Measurements from ENCODE around the gene UBE2V1. TPM values are rescaled to one million over a fixed set of nuclear protein-coding genes. Genes with fewer than 3 reads are reported as not detected.
"Not testable (repeated sequence)": the region's sequence is repeated elsewhere in the genome, so short reads cannot be mapped to it uniquely, and the experiment has no call there.

Gene UBE2V1
- total RNA-seq, 1 donor from 2014 or later, result 30.9 TPM

DNA sequence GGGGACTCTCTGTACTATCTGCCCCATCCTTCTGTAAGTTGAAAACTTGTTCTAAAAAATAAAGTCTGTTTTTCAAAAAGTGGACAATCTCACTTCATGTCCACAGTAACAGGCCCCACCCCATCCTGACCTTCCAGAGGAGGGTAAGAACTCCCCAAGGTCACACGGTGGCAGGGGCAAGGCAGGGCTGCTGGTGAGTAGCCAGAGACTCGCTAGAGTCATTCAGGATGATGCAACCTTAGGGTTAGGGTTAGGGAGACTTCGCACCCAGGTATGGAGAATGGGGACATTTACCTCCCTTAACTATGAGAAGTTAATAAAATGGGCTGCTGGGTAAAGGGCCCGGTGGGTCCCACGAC is 25.1 kb upstream of the UBE2V1 start:
- ATAC-seq (peak; percentile 69), DNase-seq (ENCODE audit: low spot score) (peak; percentile 72)

DNA sequence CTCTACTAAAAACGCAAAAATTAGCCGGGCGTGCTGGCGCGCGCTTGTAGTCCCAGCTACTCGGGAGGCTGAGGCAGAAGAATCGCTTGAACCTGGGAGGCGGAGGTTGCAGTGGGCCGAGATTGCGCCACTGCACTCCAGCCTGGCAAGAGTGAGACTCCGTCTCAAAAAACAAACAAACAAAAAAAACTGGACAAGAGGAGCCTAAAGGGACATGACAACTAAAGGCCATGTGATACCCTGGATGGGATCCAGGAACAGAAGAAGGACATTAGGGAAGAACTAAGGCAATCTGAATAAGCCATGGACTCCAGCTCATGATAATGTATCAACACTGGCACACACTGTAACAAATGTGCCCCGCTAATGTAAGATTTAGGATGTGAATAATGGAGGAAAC is 24.8 kb upstream of the UBE2V1 start:
- peak; percentile 72 for ATAC-seq
- DNase-seq (ENCODE audit: low spot score), result peak; percentile 83

DNA sequence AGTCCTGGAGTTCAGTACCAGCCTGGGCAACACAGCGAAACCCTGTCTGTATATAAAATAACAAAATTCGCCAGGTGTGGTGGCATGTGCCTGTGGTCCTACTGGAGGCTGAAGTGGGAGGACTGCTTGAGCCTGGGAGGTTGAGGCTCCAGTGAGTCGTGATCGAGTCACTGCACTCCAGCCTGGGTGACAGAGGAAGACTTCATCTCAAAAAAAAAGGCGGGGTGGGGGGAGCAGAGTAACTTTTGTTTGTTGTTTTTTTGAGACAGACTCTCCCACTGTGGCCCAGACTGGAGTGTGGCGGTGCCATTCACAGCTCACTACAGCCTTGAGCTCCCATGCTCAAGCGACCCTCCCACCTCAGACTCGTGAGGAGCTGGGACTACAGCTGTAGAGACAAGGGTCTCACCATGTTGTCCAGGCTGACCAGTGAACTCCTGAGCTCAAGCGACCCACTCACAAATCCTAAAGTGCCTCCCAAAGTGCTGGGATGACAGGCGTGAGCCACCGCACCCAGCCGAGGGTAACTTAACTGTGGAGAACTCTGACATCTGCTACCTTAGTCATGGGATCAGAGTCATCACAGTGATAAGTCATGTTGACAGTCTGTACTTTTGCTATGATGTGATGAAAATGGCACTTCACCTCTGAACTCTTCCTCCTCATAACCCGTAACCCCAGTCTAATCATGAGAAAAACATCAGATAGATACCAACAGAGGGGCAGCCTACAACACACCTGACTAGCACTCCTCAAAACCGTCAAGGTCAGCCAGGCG is 24.1 kb upstream of the UBE2V1 start:
- ATAC-seq (no peak), DNase-seq (ENCODE audit: low spot score) (no peak)

DNA sequence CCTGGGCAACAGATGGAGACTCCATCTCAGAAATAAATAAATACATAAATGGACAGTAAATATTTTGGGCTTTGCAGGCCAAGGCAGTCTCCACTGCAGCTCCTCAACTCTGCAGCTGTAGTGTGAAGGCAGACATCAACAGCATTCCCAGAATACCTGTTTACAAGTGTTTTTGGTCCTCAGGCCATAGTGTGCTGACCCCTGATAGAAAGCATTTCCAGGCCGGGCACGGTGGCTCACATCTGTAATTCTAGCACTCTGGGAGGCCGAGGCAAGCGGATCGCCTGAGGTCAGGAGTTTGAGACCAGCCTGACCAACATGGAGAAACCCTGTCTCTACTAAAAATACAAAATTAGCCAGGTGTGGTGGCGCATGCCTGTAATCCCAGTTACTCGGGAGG is 22.2 kb upstream of the UBE2V1 start:
- ATAC-seq; DNase-seq (ENCODE audit: low spot score): not testable (repeated sequence)

DNA sequence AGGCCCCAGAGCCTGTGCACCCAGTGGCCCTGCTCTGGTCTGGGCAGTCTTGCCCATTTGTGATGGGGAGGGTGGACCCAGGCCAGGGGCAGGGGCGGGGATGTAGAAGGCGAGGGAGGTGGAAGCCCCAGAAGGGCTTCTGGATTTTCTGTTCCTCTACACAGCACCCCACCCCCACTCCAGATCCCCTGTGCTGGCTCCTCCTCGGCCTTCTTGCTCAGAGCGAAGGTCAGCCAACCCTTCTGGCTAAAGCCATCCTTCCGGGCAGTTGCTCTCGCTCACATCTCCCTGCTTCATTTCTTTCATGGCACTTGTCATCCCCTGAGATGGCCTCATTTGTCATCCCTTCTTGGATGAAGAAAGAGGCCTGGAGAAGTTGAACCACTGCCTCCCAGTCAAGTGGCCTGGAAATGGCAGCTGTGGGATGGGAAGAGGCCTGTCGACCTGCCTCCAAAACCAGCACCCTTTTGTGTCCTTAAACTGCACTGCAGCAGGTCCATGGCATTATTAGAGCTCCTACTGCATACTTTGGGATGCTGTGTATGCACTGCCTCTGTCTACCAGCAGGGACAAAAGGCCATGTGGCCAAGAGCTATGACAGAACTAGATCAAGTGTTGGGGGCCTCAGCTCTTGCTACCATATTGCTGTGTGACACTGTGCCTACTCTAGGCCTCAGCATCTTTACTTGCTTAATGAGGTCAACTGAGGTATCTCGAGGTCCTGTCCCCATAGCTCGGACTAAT is 20.7 kb upstream of the UBE2V1 start:
- DNase-seq (ENCODE audit: low spot score) (no peak), ATAC-seq (no peak)

DNA sequence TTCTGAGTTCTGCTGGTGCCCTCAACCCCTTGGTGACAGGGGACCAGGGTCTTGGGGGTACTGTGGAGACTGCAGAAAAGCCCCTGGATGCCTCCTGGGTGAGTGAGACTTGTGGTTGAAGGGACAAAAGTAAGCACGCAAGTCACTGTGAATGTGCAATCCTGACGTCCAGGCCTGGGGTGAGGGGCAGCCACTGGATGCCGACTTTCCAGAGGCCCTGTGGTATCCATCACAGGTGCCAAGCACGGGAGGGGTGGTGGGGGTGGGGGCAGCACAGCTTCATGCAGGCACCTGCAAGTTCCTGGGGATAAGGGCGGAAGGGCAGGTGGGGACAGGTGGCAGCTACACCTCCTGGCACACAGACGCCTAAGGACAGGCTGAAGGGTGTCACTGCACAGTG is 20.1 kb upstream of the UBE2V1 start:
- DNase-seq (ENCODE audit: low spot score) (no peak), ATAC-seq (no peak)

DNA sequence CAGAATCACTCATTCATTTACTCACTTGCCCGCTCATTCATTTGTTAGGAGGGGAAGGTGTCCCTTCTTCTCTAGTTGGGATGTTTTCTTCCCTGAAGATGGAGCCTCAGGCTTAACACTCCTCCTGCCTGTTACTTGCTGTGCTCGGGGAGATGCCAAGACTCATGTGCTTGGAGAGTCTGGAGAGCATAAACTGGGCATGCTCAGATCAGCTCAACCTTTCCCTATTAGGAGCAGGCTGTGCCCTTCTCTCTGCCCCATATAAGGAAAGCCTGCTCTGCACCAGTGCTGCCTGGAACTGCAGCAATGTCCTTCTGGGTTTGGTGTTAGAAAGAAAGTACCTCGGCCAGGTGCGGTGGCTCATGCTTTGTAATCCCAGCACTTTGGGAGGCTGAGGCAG is 18.0 kb upstream of the UBE2V1 start:
- no peak for ATAC-seq
- DNase-seq (ENCODE audit: low spot score), result no peak

DNA sequence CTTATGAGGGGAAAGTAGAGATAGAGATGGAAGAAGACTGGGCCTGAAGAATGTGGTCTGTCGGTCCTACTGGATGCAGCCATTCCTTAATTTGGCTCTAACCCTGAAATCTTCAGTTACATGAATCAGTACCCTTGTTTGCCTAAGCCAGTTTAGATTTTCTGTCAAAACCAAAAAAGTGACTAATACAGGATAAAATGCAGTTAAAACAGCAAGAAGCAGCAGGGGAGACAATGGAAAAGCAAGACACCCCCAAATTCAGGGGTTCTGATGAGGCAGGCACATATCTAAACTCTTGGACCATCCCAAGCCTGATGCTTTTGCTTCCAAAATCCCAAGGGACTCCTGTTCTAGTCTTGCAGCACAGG is 17.4 kb upstream of the UBE2V1 start:
- no peak for ATAC-seq
- DNase-seq (ENCODE audit: low spot score), result no peak

DNA sequence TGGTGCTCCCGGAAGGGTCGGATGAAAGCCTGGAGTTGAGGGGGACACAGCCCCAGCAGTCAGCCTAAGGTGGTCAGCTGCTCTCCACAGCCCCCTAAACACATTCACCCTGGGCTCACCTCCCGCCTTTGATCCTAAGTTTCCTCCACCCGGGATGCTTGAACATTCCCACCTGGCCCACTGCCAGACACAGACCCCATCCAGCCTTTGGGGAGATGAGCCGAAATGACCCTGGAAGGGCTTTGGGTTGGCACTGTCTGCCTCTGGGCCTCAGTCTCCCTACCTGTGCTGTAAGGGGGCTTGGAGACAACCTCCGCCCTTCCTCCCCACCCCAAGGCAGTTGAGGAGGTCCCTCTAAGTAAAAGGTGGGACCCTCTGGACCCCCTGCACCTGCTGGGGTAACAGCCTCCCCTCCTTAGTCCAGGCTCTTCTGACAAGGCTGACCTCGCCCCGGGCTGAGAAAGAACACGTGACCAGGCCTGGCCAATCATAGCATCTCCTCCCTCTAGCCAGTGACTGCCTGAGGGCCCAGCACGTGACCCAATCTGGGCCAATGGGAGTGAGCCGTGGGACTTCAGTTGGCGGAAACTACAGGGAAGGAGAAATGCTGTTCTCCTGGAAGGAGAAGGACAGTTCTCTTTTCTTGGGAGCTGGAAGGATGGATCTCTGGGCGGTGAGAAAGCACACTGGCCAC is 16.9 kb upstream of the UBE2V1 start:
- ATAC-seq (no peak), DNase-seq (ENCODE audit: low spot score) (no peak)

DNA sequence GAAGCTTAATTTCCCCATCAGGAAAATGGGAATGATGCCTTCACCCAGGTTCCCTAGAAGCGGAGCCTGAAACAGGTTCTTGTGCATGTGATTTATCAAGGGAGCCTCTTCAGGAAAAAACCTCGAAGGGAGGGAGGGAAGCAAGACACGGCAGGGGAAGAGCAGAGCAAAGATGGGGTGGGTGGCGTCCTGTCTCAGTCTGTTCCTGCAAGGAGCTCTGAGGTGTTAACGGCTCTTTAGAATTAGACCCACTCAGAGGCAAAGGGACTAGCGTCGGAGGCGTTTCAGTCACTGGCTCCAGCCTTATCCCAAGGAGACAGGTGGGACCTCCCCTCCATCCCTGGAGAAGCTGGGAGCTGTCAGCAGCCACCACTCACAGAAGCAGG is 15.6 kb upstream of the UBE2V1 start:
- no peak for DNase-seq (ENCODE audit: low spot score)
- no peak for ATAC-seq

DNA sequence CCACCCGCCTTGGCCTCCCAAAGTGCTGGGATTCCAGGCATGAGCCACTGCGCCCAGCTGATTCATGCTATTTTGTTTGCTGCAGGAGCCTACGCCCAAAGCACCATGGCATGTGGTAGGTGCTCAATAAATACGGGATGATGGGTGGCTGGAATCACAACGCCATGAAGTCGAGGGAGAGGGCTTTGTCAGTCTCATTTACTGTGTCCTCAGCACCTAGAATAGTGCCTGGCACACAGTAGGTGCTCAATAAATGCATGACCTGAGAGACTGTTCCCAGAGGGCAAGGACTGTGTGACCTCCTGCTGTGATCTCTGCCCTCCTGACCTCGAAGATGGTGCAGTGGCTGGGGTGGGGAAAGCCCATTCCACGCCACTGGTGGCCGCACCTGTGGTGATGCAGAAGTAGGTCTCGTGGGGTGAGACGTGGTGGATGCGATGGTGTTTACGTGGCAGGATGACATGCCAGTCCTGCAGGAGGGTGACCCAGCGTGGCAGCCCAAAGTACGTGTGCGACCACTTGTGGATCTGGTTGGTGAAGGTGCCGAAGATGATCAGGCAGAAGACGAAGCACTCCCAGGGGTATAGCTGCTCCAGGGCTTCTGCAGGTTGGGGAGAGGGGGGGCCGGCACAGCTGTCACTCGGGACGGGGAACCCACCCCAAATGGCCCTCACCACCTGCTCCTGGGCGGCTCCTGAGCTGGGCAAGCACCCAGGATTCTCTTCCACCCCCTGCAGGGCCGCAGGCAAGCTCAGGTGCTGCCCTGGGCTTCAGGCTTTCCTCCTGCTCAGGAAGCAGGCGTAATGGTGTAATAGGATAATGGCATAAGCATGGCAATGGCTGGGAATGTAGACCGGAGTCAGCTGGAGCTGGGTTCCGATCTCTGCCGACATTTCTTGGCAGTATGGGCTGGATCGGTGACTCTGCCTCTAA is 14.9 kb upstream of the UBE2V1 start:
- DNase-seq (ENCODE audit: low spot score), result no peak
- no peak for ATAC-seq

DNA sequence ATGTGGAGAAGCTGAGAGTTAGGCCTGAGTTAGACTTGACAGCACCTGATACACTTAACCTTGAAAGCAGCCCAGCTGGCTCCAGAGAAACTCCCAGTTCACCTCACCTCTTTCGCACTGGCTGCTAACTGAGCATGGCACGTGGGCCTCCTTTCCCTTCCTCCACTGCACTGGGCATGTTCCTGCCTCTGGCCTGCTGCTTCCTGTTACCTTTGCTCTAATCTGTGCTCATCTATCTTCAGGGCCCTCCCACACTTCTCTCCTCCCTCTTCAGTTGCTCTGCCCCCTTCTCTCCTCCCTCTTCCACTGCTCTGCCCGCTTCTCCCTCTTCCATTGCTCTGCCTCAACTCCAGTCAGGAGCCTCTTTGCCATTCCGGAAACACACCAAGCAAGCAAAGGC is 13.7 kb upstream of the UBE2V1 start:
- ATAC-seq (peak; percentile 95), DNase-seq (ENCODE audit: low spot score) (peak; percentile 95)

DNA sequence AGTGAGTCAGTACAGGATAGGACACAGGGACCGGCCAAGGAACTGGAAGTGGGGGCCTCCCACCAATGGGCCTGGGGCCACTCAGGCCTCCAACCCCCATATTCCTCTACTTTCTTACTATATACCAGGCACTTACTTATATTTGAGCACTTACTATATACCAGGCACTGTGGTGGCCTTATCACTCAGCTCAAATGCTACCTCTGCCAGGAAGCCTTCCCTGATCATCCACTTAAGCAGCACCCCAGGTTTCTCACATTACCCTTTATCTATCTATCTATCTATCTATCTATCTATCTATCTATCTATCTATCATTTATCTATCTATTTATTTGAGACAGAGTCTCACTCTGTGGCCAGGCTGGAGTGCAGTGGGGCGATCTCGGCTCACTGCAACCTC is 12.3 kb upstream of the UBE2V1 start:
- ATAC-seq (no peak), DNase-seq (ENCODE audit: low spot score) (no peak)

DNA sequence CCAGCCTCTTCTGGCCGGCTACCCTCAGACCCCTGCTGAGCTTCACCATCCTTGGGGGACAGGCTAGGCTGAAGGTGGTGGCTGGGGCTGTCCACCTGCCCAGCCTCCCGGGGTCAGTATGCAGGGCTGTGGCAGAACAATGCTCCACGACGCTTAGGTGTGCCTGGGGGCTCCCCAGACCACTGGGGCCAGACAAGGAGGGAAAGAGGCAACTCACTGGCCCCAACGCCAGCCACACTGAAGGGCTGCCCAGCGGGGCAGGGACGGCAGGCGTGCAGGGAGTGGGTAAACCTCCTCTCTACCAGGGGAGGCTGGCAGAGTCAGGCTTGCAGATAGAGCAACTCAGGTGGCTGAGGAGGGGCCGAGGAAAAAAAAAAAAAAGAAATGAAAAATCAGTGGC is 11.5 kb upstream of the UBE2V1 start:
- DNase-seq (ENCODE audit: low spot score) (no peak), ATAC-seq (no peak)

DNA sequence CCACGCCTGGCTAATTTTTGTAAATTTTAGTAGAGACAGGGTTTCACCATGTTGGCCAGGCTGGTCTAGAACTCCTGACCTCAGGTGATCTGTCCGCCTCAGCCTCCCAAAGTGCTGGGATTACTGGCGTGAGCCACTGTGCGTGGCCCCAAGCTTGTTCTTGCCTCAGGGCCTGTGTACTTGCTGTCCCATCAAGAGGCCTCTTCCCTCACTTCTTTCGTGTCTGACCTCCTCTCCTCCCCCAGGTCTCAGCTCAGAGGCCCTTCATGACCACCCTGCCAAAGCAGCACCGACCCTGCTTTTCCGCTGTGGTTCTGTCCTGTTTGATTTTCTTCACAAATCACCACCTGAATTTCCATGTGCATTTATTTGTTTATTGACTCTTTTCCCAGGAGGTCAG is 10.5 kb upstream of the UBE2V1 start:
- DNase-seq (ENCODE audit: low spot score), result no peak

DNA sequence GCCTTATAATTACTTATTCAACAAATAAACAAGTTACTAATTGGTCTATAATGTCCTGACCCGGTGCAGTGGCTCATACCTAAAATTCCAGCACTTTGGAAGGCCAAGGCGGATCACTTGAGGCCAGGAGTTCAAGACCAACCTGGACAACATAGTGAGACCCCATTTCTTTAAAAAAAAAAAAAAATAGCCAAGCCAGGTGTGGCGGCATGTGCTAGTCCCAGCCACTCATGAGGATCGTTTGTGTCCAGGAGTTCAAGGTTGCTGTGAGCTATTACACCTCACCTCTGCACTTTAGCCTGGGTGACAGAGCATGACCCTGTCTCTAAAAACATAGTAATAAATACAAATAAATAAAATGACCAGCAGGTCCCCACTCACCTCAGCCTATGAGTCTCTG is 9.8 kb upstream of the UBE2V1 start:
- DNase-seq (ENCODE audit: low spot score), result no peak
- no peak for ATAC-seq

More for the DNA sequence above, 10.5 kb upstream of the UBE2V1 start:
- no peak for ATAC-seq

DNA sequence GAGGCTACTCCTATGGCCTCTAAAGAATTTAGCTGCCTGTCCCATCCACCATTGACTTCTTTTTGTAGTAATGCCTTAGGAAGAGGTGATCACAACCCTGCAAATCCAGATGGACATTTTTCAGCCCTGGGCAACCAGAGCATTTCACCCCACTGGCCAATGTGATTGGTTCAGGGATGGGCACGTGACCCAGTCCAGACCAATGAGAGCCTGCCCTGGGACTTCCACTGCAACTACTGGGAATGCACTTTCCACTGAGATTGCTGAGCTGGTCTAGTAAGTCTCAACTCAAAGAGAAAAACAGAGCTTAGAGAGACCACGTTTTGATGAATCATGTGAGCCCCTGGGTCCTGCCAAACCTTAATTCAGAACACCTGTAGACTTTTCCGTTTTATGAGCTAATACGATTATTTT is 8.9 kb upstream of the UBE2V1 start:
- DNase-seq (ENCODE audit: low spot score), result no peak
- ATAC-seq, result no peak

DNA sequence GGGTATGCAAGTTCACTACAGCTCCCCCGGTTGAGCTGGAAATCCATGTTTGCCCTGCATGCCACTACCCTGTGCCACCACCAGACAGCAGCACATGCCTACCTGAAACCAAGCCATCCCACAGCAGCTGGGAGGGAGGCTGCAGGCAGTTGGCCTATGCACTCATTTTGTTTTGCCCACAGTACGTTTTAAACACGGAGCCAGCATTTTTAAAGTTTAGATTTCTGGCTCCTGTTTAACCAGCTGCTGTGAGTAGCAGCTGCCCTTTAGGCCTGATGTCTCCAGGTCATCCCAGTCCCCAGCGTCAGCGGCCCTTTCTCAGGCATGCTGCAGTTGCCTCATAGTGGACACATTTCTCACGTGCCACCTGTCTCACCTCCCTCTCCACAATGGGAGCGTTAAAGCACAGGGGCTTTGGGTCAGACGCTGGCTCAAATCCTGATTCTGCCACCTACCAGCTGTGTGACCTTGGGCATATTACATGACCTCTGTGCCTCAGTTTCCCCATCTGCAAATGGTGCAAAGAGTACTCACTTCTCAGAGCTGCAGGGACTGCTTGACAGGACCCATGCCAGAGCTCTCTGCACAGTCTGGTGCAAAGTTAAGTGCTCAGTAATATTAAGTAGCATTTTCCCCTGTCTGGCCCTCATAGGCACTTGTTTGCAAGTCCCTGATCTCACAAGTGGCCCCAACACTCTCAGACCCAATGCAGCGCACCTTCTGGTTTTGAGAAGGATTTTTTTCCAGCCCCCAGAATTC is 8.2 kb upstream of the UBE2V1 start:
- ATAC-seq (peak; percentile 88), DNase-seq (ENCODE audit: low spot score) (peak; percentile 84)

DNA sequence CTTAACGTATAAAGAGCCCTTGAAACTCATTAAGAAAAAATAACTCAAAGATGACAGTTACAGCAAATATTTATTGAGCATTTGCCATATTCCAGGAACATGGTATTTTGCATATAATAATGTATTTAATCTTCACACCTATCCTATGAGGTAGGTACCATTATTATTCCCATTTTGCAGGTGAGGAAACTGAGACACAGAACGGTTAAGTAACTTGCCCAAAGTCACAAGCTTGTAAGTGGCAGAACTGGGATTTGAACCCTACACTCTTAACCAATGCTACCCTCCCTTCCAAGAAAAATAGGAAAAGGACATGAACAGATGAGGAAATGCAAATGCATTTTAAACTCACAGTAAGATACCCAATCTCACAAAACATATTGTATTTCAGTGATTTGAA is 5.3 kb upstream of the UBE2V1 start:
- DNase-seq (ENCODE audit: low spot score) (no peak), ATAC-seq (no peak)

DNA sequence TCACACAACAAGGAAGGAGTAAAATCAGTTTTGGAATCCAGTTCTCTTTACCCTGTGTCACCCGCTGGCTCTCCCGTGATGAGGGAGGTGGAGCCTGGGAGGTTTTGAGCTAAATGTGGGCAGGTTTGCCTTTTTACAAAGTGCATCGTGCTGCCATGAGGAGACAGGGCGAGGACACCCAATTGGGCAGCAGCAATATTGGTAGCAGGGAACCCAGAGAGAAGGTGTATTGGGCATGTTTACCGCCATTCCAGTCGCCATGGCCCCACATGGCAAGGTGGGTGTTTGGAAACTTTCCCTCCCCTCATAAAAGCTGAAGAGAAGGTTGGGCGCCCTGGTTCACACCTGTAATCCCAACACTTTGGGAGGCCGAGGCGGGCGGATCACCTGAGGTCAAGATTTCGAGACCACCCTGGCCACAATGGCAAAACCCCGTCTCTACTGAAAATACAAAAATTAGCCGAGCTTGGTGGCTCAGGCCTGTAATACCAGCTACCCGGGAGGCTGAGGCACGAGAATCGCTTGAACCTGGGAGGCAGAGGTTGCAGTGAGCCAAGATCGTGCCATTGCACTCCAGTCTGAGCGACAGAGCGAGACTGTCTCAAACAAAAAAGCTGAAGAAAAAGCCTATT is 3.5 kb upstream of the UBE2V1 start:
- peak; percentile 44 for DNase-seq (ENCODE audit: low spot score)
- no peak for ATAC-seq

Measured in left lobe of liver (tissue), 2 donors.